SK-N-MC (cell line): Measurements from ENCODE around the gene ZNF775.

Source experiments
- EZH2 ChIP-seq: fragments of 200-600 bp; sonication (generic); IDR thresholded peaks from one replicate; pipeline ENCODE4 v1.6.1; 2017; ENCODE audit warnings: antibody characterized with exemption
- POLR2AphosphoS5 ChIP-seq: IDR thresholded peaks from 2 replicates; pipeline ENCODE4 v1.6.1; 2012; ENCODE audit warnings: mild to moderate bottlenecking, low read depth, low read length, borderline replicate concordance

- TF ChIP-seq POLR2AphosphoS5 (no peak), EZH2 (no peak)
Measured at GRCh38 chr7:150344299-150344698, 34.8 kb upstream of the ZNF775 start.
